Femur (tissue), 1 donor: ENCODE data around the gene RABEP1.

ENCODE experiments used
- DNase-seq: peaks from one replicate; pipeline ENCODE4 v3.0.0-alpha.2; 2017

Gene RABEP1

GRCh38 chr17:5365831-5366230, 83.7 kb downstream of the RABEP1 start:
- DNase-seq: no peak

GRCh38 chr17:5370411-5370810, 88.3 kb downstream of the RABEP1 start:
- no peak for DNase-seq

DNA sequence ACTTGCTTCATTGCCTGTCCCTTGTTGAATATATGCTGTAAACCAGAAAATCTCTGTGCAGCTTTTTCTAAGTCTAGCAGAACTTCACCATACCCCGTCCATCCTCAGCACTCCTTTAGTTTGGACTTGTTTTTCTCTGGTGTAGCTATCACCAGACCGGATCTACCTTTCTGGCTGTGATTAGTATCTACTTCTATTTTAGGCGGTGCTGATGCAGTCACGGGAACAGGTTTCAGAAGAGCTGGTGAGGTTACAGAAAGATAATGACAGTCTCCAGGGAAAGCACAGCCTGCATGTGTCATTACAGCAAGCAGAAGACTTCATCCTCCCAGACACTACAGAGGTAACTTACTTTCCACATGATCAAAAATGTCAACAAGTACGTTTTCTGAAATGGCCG, 91.0 kb downstream of the RABEP1 start:
- no peak for DNase-seq

- DNase-seq: no peak
Measured at GRCh38 chr17:5378566-5379207, 96.6 kb downstream of the RABEP1 start.

GRCh38 chr17:5379351-5380107, 97.4 kb downstream of the RABEP1 start:
- no peak for DNase-seq

- DNase-seq: no peak
Measured at GRCh38 chr17:5380491-5381135, 98.5 kb downstream of the RABEP1 start.

GRCh38 chr17:5381542-5381941, 99.5 kb downstream of the RABEP1 start:
- no peak for DNase-seq

- DNase-seq: no peak
Measured at GRCh38 chr17:5391678-5392077, 109.6 kb downstream of the RABEP1 start.

- no peak for DNase-seq
Measured at GRCh38 chr17:5396612-5397011, 114.5 kb downstream of the RABEP1 start.

- DNase-seq: no peak
Measured at GRCh38 chr17:5399767-5400166, 117.7 kb downstream of the RABEP1 start.

- no peak for DNase-seq
Measured at GRCh38 chr17:5405400-5405799, 123.3 kb downstream of the RABEP1 start.

DNA sequence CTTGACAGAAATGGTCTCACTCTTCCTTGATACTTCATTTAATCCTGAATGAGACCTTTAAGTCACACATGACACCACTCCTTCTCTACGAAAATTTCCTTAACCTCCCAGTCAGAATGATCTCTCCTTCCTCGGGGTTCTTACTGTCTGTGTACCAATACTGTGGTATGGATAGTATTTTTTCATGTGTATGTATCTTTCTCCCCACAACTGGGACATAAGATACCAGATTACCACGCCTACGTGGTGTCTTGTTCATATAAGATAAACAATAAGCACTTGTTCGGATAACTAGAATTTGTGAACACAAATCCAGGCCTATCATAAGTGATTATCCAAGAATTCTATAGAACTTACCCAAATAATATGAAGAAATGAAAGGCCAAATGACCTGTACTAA, 126.1 kb downstream of the RABEP1 start:
- no peak for DNase-seq

DNA sequence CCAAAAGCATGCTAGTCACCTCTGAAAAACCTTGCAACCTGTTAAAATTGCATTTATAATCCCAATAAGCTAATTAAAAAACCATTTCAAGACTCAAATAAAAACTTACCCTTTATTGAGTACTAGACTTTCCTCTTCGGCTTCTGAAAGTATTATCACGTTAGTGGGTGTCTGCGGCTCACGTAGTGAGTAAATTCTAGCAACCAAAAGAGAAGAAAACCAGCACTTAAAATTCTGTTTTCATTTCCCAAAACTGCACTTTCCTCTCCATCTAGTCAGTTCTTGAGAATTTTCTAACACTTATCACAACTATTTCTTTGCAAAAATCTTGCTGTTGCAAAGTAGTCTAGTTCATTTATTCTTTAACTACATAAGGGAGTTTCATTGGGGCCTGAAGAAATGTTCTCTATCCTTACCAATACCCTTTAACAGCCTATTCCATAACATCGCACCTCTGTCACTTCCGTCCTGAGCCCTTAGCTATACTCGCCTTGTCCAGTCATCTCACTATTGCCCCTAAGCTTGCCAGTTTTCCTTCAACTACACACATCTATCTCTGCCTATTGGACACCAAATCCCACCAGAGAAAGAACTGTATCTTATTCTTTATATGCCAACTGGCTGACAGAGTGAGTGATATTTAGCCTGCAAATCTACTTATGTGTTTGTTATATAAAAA, 128.6 kb downstream of the RABEP1 start:
- no peak for DNase-seq

- DNase-seq: no peak
Measured at GRCh38 chr17:5413682-5414081, 131.6 kb downstream of the RABEP1 start.

DNA sequence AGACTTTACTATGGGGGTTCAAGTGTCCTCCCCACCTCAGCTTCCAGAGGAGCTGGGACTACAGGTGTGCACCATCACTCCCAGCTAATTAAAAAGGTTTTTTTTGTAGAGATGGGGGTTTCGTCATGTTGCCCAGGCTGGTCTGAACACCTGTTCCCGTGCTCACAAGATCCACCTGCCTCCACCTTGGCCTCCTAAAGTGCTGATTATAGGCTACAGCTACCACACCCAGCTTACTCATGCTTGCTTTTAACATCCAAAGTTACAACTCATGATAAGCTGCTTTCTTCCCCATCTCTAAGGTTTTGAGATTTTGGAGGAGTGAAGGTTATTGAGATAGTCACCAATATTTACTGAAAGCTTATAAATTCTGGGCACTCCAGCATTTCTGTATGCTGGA, 134.8 kb downstream of the RABEP1 start:
- DNase-seq: no peak

- no peak for DNase-seq
Measured at GRCh38 chr17:5418858-5419355, 136.8 kb downstream of the RABEP1 start.

DNA sequence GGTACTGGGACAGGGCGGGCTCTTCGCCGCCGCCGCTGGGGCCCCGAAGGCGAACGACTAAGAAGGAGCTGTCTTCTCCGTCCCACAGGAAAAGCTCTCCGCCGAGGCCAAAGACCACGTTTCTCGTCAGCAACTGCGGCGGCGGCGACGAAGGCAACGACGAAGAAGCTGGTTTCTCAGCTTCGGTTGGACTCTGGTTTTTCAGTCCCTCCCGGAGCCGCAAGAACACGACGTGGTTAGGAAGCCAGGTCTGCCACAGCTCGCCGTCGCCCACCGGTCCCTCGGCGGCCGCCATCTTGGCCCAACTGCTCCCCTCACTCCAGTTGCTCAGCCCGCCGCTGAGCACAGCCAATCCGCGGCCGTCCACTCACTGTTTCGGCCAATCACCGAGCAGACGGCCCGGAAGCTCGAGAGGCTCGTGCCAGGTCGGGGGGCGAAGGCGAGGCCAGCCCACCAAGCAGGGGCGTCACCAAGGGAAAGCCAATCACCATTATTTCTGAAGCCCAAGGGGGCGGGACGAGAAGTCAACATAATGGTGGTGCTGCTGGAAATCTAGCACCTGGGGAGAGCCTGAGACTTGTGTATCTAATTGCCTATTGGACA, 137.4 kb downstream of the RABEP1 start, which contains the start of gene NUP88:
Gene NUP88, minus strand, starts transcription at position 307 of the 603 bp plus-strand sequence. Its CDS starts 12 bp downstream, at position 295.
- DNase-seq: peak; percentile 99

DNA sequence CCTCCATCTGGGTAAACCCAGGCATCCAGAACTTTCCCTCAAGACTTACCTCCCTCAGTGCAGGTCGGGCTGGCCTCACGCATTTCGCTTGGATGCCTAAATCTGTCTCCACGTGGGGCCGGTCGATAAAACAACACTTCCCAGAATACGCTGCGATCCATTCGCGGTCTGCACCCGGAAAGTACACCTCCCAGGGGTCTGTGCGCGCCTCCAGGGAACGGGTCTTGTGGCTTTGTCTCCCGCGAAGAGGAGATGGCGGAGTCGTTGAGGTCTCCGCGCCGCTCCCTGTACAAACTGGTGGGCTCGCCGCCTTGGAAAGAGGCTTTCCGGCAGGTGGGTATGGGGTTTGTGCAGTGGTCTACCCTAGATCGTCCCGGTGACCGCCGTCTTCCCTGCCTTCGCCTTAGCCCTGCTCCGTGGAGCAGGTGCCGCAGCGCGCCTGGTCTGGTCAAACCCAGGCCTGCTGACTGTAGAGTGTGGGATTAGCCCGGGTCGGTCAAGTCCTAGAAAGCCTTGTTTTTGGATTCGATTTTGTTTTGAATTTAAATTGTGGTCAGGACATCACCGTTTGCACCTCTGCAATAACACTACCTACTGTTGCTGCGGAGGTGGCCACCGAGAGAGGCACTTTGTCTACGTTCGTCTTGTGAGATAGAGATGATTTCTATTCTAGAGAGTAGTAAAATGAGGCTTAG, 138.0 kb downstream of the RABEP1 start, which contains the start of gene RPAIN:
Gene RPAIN, plus strand, starts transcription at position 224 of the 695 bp plus-strand sequence. Its CDS starts 29 bp downstream, at position 253.
- peak; percentile 90 for DNase-seq

DNA sequence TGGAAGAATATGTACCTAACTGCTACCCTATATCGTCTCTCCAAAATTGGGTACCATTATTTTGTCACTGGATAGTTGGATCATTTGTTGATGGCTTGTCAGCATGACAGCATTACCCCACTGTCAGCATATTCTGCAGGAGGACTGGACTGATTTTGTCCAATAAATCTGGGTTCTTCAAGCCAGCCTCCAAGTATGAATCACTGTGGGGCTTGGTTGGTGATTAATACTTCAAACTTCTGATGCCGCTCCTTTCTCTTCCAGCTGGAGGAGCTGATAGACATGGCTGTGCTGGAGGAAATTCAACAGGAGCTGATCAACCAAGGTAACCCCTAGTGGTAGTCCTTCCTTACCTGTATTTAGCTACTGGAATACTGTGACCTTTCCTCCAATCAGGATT, 140.4 kb downstream of the RABEP1 start:
- DNase-seq: no peak

DNA sequence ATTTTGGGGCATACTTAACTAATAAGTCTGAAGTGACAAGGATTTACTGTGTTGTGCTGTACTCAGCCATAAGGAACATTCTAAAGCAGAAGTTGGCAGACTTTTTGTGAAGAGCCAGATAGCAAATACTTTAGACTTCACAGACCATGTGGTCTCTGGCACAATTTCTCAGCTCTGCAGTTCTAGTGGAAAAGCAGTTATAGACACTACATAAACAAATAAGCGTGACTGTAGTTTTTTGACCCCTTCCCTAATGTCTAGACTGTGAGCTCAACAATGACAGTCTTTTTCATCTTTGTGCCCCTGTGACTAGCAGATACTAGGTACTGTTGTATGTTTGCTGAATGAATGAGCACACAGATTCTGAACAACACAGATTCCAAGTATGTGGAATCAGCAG, 142.8 kb downstream of the RABEP1 start:
- no peak for DNase-seq

- DNase-seq: no peak
Measured at GRCh38 chr17:5425826-5426225, 143.7 kb downstream of the RABEP1 start.
